Neuronal stem cell (in vitro differentiated cells): ENCODE results near the gene ZNF547.

Experiments
- DNase-seq: peaks from one replicate; pipeline ENCODE4 v3.0.0-alpha.2; 2013; ENCODE audit warnings: low spot score
- H2AFZ ChIP-seq: one replicate; pipeline ENCODE4 v1.6.1; 2013; ENCODE audit warnings: mild to moderate bottlenecking, low read length, inconsistent platforms
- H2AK5ac ChIP-seq: 2 replicates; pipeline ENCODE4 v1.6.1; 2013; ENCODE audit warnings: low read depth, mild to moderate bottlenecking, inconsistent platforms, low read length, moderate library complexity, mixed read lengths
- H2BK120ac ChIP-seq: 2 replicates; pipeline ENCODE4 v1.6.1; 2013; ENCODE audit warnings: low read depth, mild to moderate bottlenecking, inconsistent platforms, low read length, moderate library complexity, mixed read lengths
- H2BK12ac ChIP-seq: one replicate; pipeline ENCODE4 v1.6.1; 2013; ENCODE audit warnings: low read length, inconsistent platforms
- H2BK15ac ChIP-seq: 2 replicates; pipeline ENCODE4 v1.6.1; 2013; ENCODE audit warnings: mild to moderate bottlenecking, low read length, inconsistent platforms, mixed read lengths
- H2BK5ac ChIP-seq: one replicate; pipeline ENCODE4 v1.6.1; 2013; ENCODE audit warnings: inconsistent platforms, mild to moderate bottlenecking, low read length, moderate library complexity
- H3K14ac ChIP-seq: one replicate; pipeline ENCODE4 v1.6.1; 2013; ENCODE audit warnings: low read length, inconsistent platforms
- H3K18ac ChIP-seq: 2 replicates; pipeline ENCODE4 v1.6.1; 2013; ENCODE audit warnings: low read length, inconsistent platforms
- H3K23ac ChIP-seq: 2 replicates; pipeline ENCODE4 v1.6.1; 2013; ENCODE audit warnings: low read depth, mild to moderate bottlenecking, mixed read lengths, low read length, inconsistent platforms; ENCODE audit not compliant: poor library complexity
- H3K27ac ChIP-seq: replicated peaks from 3 replicates; pipeline ENCODE4 v1.5.1; 2013; ENCODE audit warnings: low read length, inconsistent platforms
- H3K27me3 ChIP-seq, 3 experiments: 2 replicates each; pipeline ENCODE4 v1.6.1; 2013; ENCODE audit warnings: low read length in 3 of 3, mild to moderate bottlenecking in 2 of 3, inconsistent platforms in 1 of 3, low read depth in 1 of 3, mixed read lengths in 1 of 3, moderate library complexity in 1 of 3; ENCODE audit not compliant: control insufficient read depth in 3 of 3, insufficient read depth in 3 of 3
- H3K36me3 ChIP-seq, 2 donors: replicated peaks in 1 of 2; 2 replicates each; pipeline ENCODE4 v1.6.1; 2013; ENCODE audit warnings: low read length in 2 of 2; ENCODE audit not compliant: control insufficient read depth in 2 of 2, insufficient read depth in 2 of 2
- H3K4ac ChIP-seq: 2 replicates; pipeline ENCODE4 v1.6.1; 2013; ENCODE audit warnings: inconsistent platforms, mild to moderate bottlenecking, low read length, moderate library complexity
- H3K4me1 ChIP-seq, 2 donors: 1 replicate in 1 of 2; 2 replicates in 1 of 2; pipeline ENCODE4 v1.6.1; 2013; ENCODE audit warnings: low read length in 2 of 2, low read depth in 1 of 2; ENCODE audit not compliant: control insufficient read depth in 2 of 2, insufficient read depth in 1 of 2
- H3K4me2 ChIP-seq: one replicate; pipeline ENCODE4 v1.6.1; 2013; ENCODE audit warnings: mild to moderate bottlenecking, low read length, inconsistent platforms; ENCODE audit not compliant: insufficient read depth, poor library complexity, severe bottlenecking
- H3K4me3 ChIP-seq, 2 donors: 2 replicates each; pipeline ENCODE4 v1.5.1; 2013; ENCODE audit warnings: low read length in 2 of 2, mild to moderate bottlenecking in 2 of 2, inconsistent platforms in 1 of 2, moderate library complexity in 1 of 2
- H3K79me1 ChIP-seq: one replicate; pipeline ENCODE4 v1.6.1; 2013; ENCODE audit warnings: low read depth, mild to moderate bottlenecking, inconsistent platforms, low read length, moderate library complexity
- H3K9ac ChIP-seq: one replicate; pipeline ENCODE4 v1.6.1; 2013; ENCODE audit warnings: mild to moderate bottlenecking, low read depth, low read length, inconsistent platforms; ENCODE audit not compliant: poor library complexity
- H3K9me3 ChIP-seq, 2 donors: replicated peaks in 1 of 2; 2 replicates each; pipeline versions ENCODE3 to v1.6.1; 2013; ENCODE audit warnings: low read length in 2 of 2, mild to moderate bottlenecking in 2 of 2, inconsistent platforms in 1 of 2, low read depth in 1 of 2, mixed read lengths in 1 of 2, moderate library complexity in 1 of 2; ENCODE audit not compliant: control insufficient read depth in 2 of 2, insufficient read depth in 1 of 2
- H4K8ac ChIP-seq: one replicate; pipeline ENCODE4 v1.6.1; 2013; ENCODE audit warnings: low read depth, mild to moderate bottlenecking, inconsistent platforms, low read length, moderate library complexity
- H4K91ac ChIP-seq: one replicate; pipeline ENCODE4 v1.6.1; 2013; ENCODE audit warnings: low read length, low read depth, mild to moderate bottlenecking, inconsistent platforms; ENCODE audit not compliant: poor library complexity
- WGBS, 2 donors: extraction: QIAGEN DNeasy Blood & Tissue Kit; methylation state at CpG; one replicate each; pipeline ENCODE4 v1.1.7; 2013; ENCODE audit warnings: missing lambda C conversion rate in 2 of 2, mixed read lengths in 1 of 2; ENCODE audit not compliant: insufficient read length in 2 of 2, insufficient replicate concordance in 1 of 2; ENCODE audit errors: extremely low coverage in 2 of 2; 5-methylcytosine and 5-hydroxymethylcytosine counted together

The ZNF547 gene

DNA sequence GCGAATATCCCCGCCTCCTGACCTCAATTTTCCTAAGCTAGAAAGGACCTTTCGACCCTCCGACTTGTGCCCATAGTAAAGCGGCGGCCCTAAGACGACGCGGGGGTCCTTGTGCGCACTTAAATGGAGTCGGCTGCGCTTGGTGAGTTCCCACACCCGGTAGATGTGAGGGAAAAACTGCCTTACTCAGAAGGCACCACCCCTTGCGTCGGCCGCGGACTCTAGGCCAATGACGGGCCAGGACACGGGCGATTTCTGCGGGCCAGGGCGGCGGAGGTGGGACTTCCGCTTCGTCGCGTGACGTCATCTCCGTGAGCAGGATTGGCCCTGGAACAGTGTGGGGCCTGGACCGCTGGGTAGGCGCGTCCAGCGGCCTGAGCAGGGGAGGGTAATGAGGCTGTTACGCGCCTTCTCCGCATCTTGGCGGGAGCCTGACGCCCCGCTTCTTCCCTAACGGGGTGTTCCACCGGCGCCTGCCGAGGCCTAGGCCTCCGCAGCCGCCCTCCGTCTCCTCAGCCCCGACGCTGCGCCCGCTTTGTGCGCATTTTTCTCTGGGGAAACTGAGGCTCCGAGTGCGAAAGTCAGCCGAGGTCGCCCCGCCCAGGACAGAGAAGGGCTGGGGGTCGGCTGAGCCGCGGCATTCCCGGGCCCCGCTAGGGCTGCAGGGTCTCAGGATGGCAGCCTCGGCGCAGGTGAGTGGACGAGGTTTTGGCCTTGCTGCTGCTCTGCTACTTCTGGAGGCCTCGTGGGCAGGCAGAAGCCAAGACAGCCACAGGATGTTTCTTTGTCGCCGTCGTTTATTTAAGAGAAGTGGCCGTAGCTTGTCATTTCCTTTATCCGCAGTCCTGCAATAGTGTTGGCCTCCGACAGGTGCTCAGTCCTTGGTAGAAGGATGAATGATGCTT, 42.9 kb upstream of the ZNF547 start, which contains the start of gene ZNF543:
ZNF543 (plus strand) TSS at position 293 of the 905 bp plus-strand sequence; CDS start at position 675, 382 bp downstream.
- Histone ChIP-seq H4K8ac (no peak within 1 kb of the TSS), H3K4ac (peak within 1 kb of the TSS; percentile 56), H3K36me3 (peaks cover 12 to 20% of the 10 kb centered on the region in 2 donors), H3K27ac (peak within 1 kb of the TSS; percentile 81), H3K18ac (peak within 1 kb of the TSS; percentile 94), H2AK5ac (peak within 1 kb of the TSS; percentile 26), H3K9me3 (no peaks in the 10 kb centered on the region), H4K91ac (no peak within 1 kb of the TSS), H3K4me1 (peaks cover 8 to 14% of the 10 kb centered on the region in 2 donors), H3K14ac (no peak within 1 kb of the TSS), H3K27me3 (no peaks in the 10 kb centered on the region), H2BK5ac (peak within 1 kb of the TSS; percentile 69), H3K4me2 (peak within 1 kb of the TSS; percentile 95), H2BK15ac (no peak within 1 kb of the TSS), H2AFZ (peak within 1 kb of the TSS; percentile 86), H3K23ac (peak within 1 kb of the TSS; percentile 82), H3K9ac (peak within 1 kb of the TSS; percentile 94), H2BK120ac (no peak within 1 kb of the TSS), H3K4me3 (peak within 1 kb of the TSS; percentile 72 to 91), H2BK12ac (no peak within 1 kb of the TSS), H3K79me1 (peaks cover 12% of the 10 kb centered on the region)
- peak; percentile 94 for DNase-seq
- WGBS, 2 donors, result no CpG with 5 or more reads among the region's 71 CpGs

DNA sequence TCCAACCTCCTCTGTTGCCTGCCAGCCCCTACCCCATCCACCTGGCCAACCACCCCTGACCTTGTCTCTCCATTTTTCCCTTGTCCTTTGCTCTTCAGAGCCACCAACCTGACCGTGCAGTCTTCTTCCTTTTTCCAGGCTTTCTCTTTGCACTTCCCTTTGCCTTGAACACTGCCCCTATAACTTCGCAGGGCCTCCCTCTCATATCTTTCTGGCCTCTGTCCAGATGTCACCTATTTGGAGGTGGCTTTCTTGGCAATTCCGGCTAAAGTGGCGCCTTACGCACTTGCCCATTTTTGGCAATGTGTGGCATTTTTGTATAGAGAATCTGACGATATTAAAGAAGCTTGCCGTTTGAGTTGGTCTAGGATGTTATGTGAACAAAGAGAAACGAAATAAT, 42.2 kb upstream of the ZNF547 start:
- Histone ChIP-seq H2BK5ac (no peak overlapping the region), H3K9me3 (no peaks in the 10 kb centered on the region), H2AK5ac (no peak overlapping the region), H3K4me2 (peak overlapping the region; percentile 95), H4K8ac (no peak overlapping the region), H3K9ac (peak overlapping the region; percentile 94), H3K23ac (no peak overlapping the region), H3K4ac (no peak overlapping the region), H3K27ac (no peak overlapping the region), H3K36me3 (peaks cover 16 to 27% of the 10 kb centered on the region in 2 donors), H3K79me1 (peaks cover 12% of the 10 kb centered on the region), H2BK15ac (no peak overlapping the region), H3K4me3 (peak overlapping the region; percentile 72 to 91), H2BK12ac (no peak overlapping the region), H3K4me1 (peaks cover 8 to 14% of the 10 kb centered on the region in 2 donors), H4K91ac (no peak overlapping the region), H2AFZ (peak overlapping the region; percentile 86), H3K14ac (no peak overlapping the region), H3K27me3 (no peaks in the 10 kb centered on the region), H2BK120ac (no peak overlapping the region), H3K18ac (no peak overlapping the region)
- WGBS, 2 donors, result no CpG with 5 or more reads among the region's 8 CpGs
- DNase-seq, result no peak

DNA sequence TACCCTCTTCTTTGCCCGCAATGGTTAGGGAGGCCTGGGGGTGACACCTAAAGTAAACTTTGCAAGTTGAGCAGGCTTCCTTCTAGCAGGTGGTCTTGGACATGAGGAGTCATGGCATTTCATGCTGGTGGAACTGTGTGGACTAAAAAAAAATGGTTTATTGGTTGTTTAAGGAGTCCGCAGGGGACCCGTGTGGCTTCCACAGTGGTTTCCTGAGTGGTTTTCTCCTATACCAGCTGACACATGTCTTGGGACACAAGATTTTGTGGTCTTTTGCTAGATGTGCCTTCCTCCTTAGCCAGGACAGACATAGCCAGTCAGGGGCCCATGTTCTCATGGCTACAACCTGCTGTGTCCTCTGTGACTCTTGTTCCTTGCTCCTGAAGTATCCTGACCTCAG, 41.6 kb upstream of the ZNF547 start:
- no peak overlapping the region for H3K4ac ChIP-seq
- H3K4me2 ChIP-seq, result no peak overlapping the region
- peaks cover 12% of the 10 kb centered on the region for H3K79me1 ChIP-seq
- H2AK5ac ChIP-seq, result no peak overlapping the region
- peaks cover 8 to 14% of the 10 kb centered on the region in 2 donors for H3K4me1 ChIP-seq
- H3K14ac ChIP-seq, result no peak overlapping the region
- H3K4me3 ChIP-seq, result peak overlapping the region; percentile 63 to 72
- no peak overlapping the region for H2BK5ac ChIP-seq
- no peak overlapping the region for H3K23ac ChIP-seq
- no peak overlapping the region for H3K9ac ChIP-seq
- DNase-seq, result no peak
- H3K9me3 ChIP-seq, result no peaks in the 10 kb centered on the region
- no peaks in the 10 kb centered on the region for H3K27me3 ChIP-seq
- no CpG with 5 or more reads among the region's 3 CpGs for WGBS, 2 donors
- no peak overlapping the region for H4K8ac ChIP-seq
- peaks cover 18 to 34% of the 10 kb centered on the region in 2 donors for H3K36me3 ChIP-seq
- H2BK120ac ChIP-seq, result no peak overlapping the region
- H2BK15ac ChIP-seq, result no peak overlapping the region
- H2AFZ ChIP-seq, result no peak overlapping the region
- no peak overlapping the region for H3K18ac ChIP-seq
- no peak overlapping the region for H4K91ac ChIP-seq
- no peak overlapping the region for H3K27ac ChIP-seq
- H2BK12ac ChIP-seq, result no peak overlapping the region

DNA sequence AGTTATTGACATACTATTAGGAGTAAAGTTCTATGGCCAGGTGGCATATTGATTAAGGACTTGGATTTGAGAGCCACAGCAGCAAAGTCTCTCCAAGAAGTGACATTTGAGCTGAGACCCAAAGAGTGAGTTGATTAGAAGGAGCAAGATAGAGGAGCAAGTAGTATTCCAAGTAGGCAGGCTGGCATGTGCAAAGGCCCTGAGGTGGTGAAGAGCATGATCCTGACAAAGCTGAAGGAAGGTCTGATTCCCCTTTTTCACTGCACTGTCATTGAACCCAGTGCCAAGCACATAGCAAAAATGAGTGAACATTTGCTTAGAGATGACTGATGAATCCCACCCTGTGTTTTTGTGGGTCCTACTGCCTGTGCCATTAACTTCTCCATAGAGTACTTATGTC, 38.4 kb upstream of the ZNF547 start:
- Histone ChIP-seq H3K4me1 (peaks cover 8 to 9% of the 10 kb centered on the region in 2 donors), H3K27me3 (no peaks in the 10 kb centered on the region), H3K79me1 (peaks cover 12% of the 10 kb centered on the region), H3K4ac (no peak overlapping the region), H2AK5ac (no peak overlapping the region), H2BK12ac (no peak overlapping the region), H3K18ac (no peak overlapping the region), H3K4me3 (no peak overlapping the region), H3K4me2 (no peak overlapping the region), H2BK15ac (no peak overlapping the region), H3K14ac (no peak overlapping the region), H3K27ac (no peak overlapping the region), H4K91ac (no peak overlapping the region), H2AFZ (no peak overlapping the region), H2BK5ac (no peak overlapping the region), H2BK120ac (no peak overlapping the region), H3K36me3 (peaks cover 38 to 63% of the 10 kb centered on the region in 2 donors), H3K9me3 (peaks cover 0 to 13% of the 10 kb centered on the region in 2 donors), H4K8ac (no peak overlapping the region), H3K9ac (no peak overlapping the region), H3K23ac (no peak overlapping the region)
- no peak for DNase-seq
